Measurements from ENCODE around the gene GTF2A1.

GRCh38 chr14:81245771-81246170 lies 25.0 kb upstream of the GTF2A1 start:
- TF ChIP-seq POLR2A (IDR thresholded peaks at IDR 0.05) (no peak), CTCF (IDR thresholded peaks at IDR 0.05) (no peak)
